Activated B cell treated with CpG ODN at 0.5 μM for 24 hours (primary cell): ENCODE measurements around the gene ZNF292. TPM values are rescaled to one million over a fixed set of nuclear protein-coding genes. Genes with fewer than 3 reads are reported as not detected.

Experiments
- ATAC-seq: fragments of 200-7000 bp; cut with Tn5 transposase; one replicate; pipeline ENCODE4 v1.10.0; 2021; ENCODE audit warnings: low read depth, mild to moderate bottlenecking, moderate library complexity
- CTCF ChIA-PET: fragments of 350-600 bp; sonication (Branson Sonifier 250); formaldehyde crosslinking; loops from one replicate; lab custom pipeline; 2021; ENCODE audit warnings: antibody characterized with exemption; lab: Charles Lee
- POLR2A ChIA-PET: fragments of 350-600 bp; sonication (Branson Sonifier 250); formaldehyde crosslinking; loops from one replicate; lab custom pipeline; 2021; ENCODE audit warnings: antibody characterized with exemption; lab: Charles Lee
- DNase-seq: peaks from one replicate; pipeline ENCODE4 v3.0.0; 2022
- H3K27ac Mint-ChIP-seq: one replicate; pipeline ENCODE4 v1.8.0; 2020; ENCODE audit warnings: mixed read lengths
- H3K27me3 Mint-ChIP-seq: one replicate; pipeline ENCODE4 v1.8.0; 2021; ENCODE audit warnings: mixed read lengths
- H3K36me3 Mint-ChIP-seq: one replicate; pipeline ENCODE4 v1.8.0; 2021; ENCODE audit warnings: low read depth, mixed read lengths
- H3K4me1 Mint-ChIP-seq: one replicate; pipeline ENCODE4 v1.8.0; 2021; ENCODE audit warnings: mixed read lengths
- H3K4me3 Mint-ChIP-seq: one replicate; pipeline ENCODE4 v1.8.0; 2020; ENCODE audit warnings: mild to moderate bottlenecking, mixed read lengths
- H3K9me3 Mint-ChIP-seq: one replicate; pipeline ENCODE4 v1.8.0; 2020; ENCODE audit warnings: mixed read lengths
- CTCF ChIP-seq: fragments of 200-600 bp; IDR thresholded peaks from one replicate; pipeline ENCODE4 v1.8.0; 2022; ENCODE audit warnings: antibody characterized with exemption, mild to moderate bottlenecking
- intact Hi-C: fragments of 100-400 bp; cut with micrococcal nuclease; formaldehyde crosslinking; loops from one replicate; pipeline ENCODE4 v1.15.1; 2024
- total RNA-seq: library from RNA; stranded (reverse); gene quantifications from 2 replicates; pipeline ENCODE4 v1.2.3, GENCODE V29; 2022

ZNF292 gene
- total RNA-seq = 54.8 and 66.6 TPM in 2 replicates

- Mint-ChIP-seq H3K4me3 (peak within 1 kb of the TSS; percentile 91), H3K4me1 (peaks cover 57% of the 10 kb centered on the region), H3K36me3 (peaks cover 25% of the 10 kb centered on the region), H3K27ac (peak within 1 kb of the TSS; percentile 97), H3K9me3 (no peaks in the 10 kb centered on the region), H3K27me3 (no peaks in the 10 kb centered on the region)
- intact Hi-C loops = loop anchor here (1.0 to 10.0 kb wide), 16 partner anchors 16 to 1925 kb away; partner anchors contain the start of genes AKIRIN2, ORC3, PNRC1 and RNGTT
- ATAC-seq (peak; percentile 85), DNase-seq (peak; percentile 94)
- POLR2A ChIA-PET = interaction anchor here (0.6 to 2.5 kb wide), 2 partner anchors 26 to 27 kb away, joined by 3 to 13 read pairs; no protein-coding TSS in a partner anchor
- TF ChIP-seq CTCF = no peak
- CTCF ChIA-PET = interaction anchor here (1.4 kb wide), 1 partner anchor 16 kb away, joined by 4 read pairs; no protein-coding TSS in a partner anchor
Observed at GRCh38 chr6:87154993-87155841, at the start of gene ZNF292. TSS of gene ZNF292 (plus strand) at chr6:87155565. CDS start at chr6:87155592, 27 bp downstream.

DNA sequence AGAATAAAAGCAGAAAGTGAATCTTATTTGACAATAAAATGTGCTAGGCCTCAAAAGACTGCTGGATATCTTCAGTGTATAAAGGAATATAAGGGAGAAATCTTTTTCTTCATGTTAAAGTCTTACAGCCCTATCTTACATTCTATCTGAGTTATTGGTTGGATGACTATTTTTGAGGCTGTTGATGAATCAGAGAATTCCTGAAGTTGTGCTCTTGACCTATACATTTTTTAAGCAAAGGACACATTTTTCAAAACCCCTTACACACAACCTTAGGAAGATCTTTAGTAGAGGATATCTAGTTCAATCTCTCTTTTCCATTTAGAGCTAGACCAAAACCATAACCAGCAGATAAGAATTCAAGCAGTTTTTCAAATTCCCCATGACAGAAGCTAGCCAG lies 49.5 kb upstream of the ZNF292 start:
- POLR2A ChIA-PET = no interaction called here
- Mint-ChIP-seq H3K27ac (no peak overlapping the region), H3K36me3 (no peaks in the 10 kb centered on the region)

DNA sequence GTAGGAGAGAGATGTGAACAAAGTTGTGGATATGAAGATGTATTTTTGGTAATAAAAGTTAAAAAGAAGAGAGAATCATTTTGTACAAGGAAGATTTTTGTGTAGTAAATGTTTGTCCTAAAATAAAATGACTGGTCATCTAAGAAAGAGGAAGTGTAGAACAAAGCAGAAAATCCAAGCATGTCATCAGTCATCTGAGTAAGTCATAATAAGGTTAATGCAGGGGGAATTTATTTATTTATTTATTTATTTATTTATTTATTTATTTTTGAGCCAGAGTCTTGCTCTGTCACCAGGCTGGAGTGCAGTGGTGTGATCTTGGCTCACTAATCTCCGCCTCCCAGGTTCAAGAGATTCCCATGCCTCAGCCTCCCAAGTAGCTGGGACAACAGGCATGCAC lies 44.7 kb upstream of the ZNF292 start:
- H3K36me3 Mint-ChIP-seq = no peaks in the 10 kb centered on the region
- H3K27ac Mint-ChIP-seq = no peak overlapping the region
- ChIA-PET POLR2A (no interaction called here), CTCF (no interaction called here)
- intact Hi-C loops = no loop called here
- ATAC-seq (no peak), DNase-seq (no peak)
- TF ChIP-seq CTCF = no peak
- no peak overlapping the region for H3K4me3 Mint-ChIP-seq
- no peaks in the 10 kb centered on the region for H3K27me3 Mint-ChIP-seq
- peaks cover 7% of the 10 kb centered on the region for H3K4me1 Mint-ChIP-seq
- H3K9me3 Mint-ChIP-seq = no peaks in the 10 kb centered on the region

More for the DNA sequence above, 49.5 kb upstream of the ZNF292 start:
- Mint-ChIP-seq H3K9me3 (no peaks in the 10 kb centered on the region), H3K4me1 (peaks cover 5% of the 10 kb centered on the region), H3K4me3 (no peak overlapping the region), H3K27me3 (no peaks in the 10 kb centered on the region)
- CTCF ChIA-PET = no interaction called here
- ATAC-seq (no peak), DNase-seq (no peak)
- intact Hi-C loops = no loop called here
- no peak for TF ChIP-seq CTCF

- Mint-ChIP-seq H3K9me3 (no peaks in the 10 kb centered on the region), H3K36me3 (no peaks in the 10 kb centered on the region), H3K27me3 (no peaks in the 10 kb centered on the region), H3K4me1 (peaks cover 15% of the 10 kb centered on the region), H3K27ac (no peak overlapping the region), H3K4me3 (no peak overlapping the region)
- intact Hi-C loops = no loop called here
- TF ChIP-seq CTCF = no peak
- CTCF ChIA-PET = interaction anchor here (0.9 kb wide), 1 partner anchor 8 kb away, joined by 3 read pairs; no protein-coding TSS in a partner anchor
- ATAC-seq = peak; percentile 34
- POLR2A ChIA-PET = no interaction called here
- no peak for DNase-seq
Observed at GRCh38 chr6:87115402-87116135, 39.8 kb upstream of the ZNF292 start.

GRCh38 chr6:87116922-87117321 lies 38.4 kb upstream of the ZNF292 start:
- TF ChIP-seq CTCF = no peak
- Mint-ChIP-seq H3K9me3 (no peaks in the 10 kb centered on the region), H3K4me3 (no peak overlapping the region), H3K36me3 (no peaks in the 10 kb centered on the region), H3K27me3 (no peaks in the 10 kb centered on the region), H3K27ac (no peak overlapping the region), H3K4me1 (peaks cover 15% of the 10 kb centered on the region)
- ChIA-PET CTCF (no interaction called here), POLR2A (no interaction called here)
- ATAC-seq = peak; percentile 34
- intact Hi-C loops = no loop called here
- DNase-seq = no peak
